Activated T-cell treated with anti-CD3 and anti-CD28 coated beads, Interleukin-2, amount 50 U/mL, for 24 hours (primary cell): Measurements from ENCODE around the gene RFX3.

ENCODE experiments used
- DNase-seq: peaks from one replicate; pipeline ENCODE4 v3.0.0-alpha.2; 2020
- H3K27ac Mint-ChIP-seq: 2 replicates; pipeline ENCODE4 v1.8.0; 2020; ENCODE audit warnings: mild to moderate bottlenecking, mixed read lengths
- H3K27me3 Mint-ChIP-seq: 2 replicates; pipeline ENCODE4 v1.8.0; 2020; ENCODE audit warnings: mixed read lengths
- H3K36me3 Mint-ChIP-seq: 2 replicates; pipeline ENCODE4 v1.8.0; 2020; ENCODE audit warnings: low read depth, mixed read lengths
- H3K4me1 Mint-ChIP-seq: 2 replicates; pipeline ENCODE4 v1.8.0; 2020; ENCODE audit warnings: low read depth, mixed read lengths
- H3K4me3 Mint-ChIP-seq: 2 replicates; pipeline ENCODE4 v1.8.0; 2020; ENCODE audit warnings: mild to moderate bottlenecking, moderate library complexity, mixed read lengths
- H3K9me3 Mint-ChIP-seq: 2 replicates; pipeline ENCODE4 v1.8.0; 2020; ENCODE audit warnings: mixed read lengths

The RFX3 gene

GRCh38 chr9:3446313-3446712 is 79.5 kb downstream of the RFX3 start:
- no peaks in the 10 kb centered on the region for H3K27me3 Mint-ChIP-seq
- DNase-seq = no peak

GRCh38 chr9:3444016-3444415 is 81.8 kb downstream of the RFX3 start:
- Mint-ChIP-seq H3K4me1 (peaks cover 16% of the 10 kb centered on the region), H3K36me3 (peaks cover 8% of the 10 kb centered on the region), H3K27ac (no peak overlapping the region), H3K4me3 (no peak overlapping the region), H3K9me3 (no peaks in the 10 kb centered on the region), H3K27me3 (no peaks in the 10 kb centered on the region)
- DNase-seq = no peak

More at GRCh38 chr9:3446313-3446712, 79.5 kb downstream of the RFX3 start:
- Mint-ChIP-seq H3K36me3 (peaks cover 8% of the 10 kb centered on the region), H3K9me3 (no peaks in the 10 kb centered on the region), H3K4me1 (peaks cover 7% of the 10 kb centered on the region), H3K4me3 (no peak overlapping the region), H3K27ac (no peak overlapping the region)

DNA sequence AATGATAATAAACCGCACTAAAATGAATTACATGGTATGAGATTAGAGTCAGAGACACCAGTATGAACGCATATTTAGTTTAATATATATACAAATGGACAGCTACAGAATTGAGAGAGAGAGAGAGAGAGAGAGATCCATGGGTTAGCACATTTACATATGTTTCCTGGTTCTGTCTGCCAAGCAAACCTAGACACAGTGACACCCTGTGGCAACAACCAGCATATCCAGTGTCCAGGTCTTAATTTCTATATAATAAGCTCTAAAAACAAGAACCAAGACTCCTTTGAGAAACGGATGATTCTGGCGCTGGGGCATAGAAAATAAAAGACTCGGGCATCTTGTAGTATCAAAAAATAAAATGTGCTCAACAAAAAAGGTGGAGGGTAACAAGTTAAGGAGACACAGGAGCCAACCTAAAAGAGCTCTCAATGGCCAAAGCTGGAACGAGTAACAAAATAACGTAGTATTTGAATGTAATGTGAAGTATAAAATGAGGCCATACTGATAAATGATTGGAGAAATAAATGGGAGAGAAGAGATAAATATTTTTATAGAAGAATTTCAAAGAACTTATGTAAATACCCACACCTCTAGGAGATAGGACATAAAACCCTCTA is 84.5 kb downstream of the RFX3 start:
- H3K4me1 Mint-ChIP-seq = peaks cover 14% of the 10 kb centered on the region
- no peak overlapping the region for H3K27ac Mint-ChIP-seq

DNA sequence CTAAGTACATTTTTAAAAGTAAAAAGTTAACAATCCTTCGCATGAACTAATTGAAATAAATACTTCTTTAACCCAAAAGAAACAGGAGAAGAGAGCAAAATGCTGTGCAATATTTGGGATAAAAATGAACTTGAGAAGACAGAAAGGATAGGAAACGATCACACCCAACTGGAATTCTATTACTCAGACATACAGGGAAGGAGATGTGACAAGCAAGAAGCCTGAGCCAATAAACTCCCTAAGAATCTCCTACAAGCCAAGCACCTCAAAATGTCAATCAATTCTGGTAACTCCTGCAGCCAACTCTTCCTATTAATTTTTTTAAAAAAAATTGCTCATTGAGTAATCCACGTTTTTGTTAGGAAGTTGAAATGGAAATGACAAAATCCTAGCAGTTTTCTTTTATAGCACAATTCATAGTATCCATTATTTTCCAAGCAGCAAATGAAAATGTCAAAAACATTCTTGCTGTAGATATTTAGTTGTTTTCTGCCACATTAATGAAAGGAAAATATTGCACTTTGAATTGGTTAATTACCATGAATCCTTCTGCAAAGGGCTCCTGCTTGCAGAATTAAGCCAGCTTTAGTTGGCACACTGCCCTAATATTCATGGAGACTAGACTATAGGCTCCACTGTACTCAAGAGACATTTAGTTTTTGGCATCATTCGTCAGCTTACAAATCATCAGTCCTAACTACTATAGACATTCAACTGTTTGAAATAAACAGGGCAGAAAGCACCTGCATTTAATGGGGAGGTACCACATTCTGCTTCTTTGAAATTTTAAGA is 89.0 kb downstream of the RFX3 start:
- no peak overlapping the region for H3K27ac Mint-ChIP-seq
- peaks cover 38% of the 10 kb centered on the region for H3K36me3 Mint-ChIP-seq
- no peak for DNase-seq
- no peaks in the 10 kb centered on the region for H3K27me3 Mint-ChIP-seq
- H3K9me3 Mint-ChIP-seq = no peaks in the 10 kb centered on the region
- no peak overlapping the region for H3K4me3 Mint-ChIP-seq
- peaks cover 18% of the 10 kb centered on the region for H3K4me1 Mint-ChIP-seq

More for the DNA sequence above, 84.5 kb downstream of the RFX3 start:
- no peaks in the 10 kb centered on the region for H3K27me3 Mint-ChIP-seq
- H3K9me3 Mint-ChIP-seq = no peaks in the 10 kb centered on the region
- H3K36me3 Mint-ChIP-seq = peaks cover 19% of the 10 kb centered on the region
- no peak overlapping the region for H3K4me3 Mint-ChIP-seq
- peak; percentile 50 for DNase-seq

- Mint-ChIP-seq H3K4me3 (no peak overlapping the region), H3K4me1 (peaks cover 10% of the 10 kb centered on the region), H3K36me3 (peaks cover 43% of the 10 kb centered on the region), H3K9me3 (no peaks in the 10 kb centered on the region), H3K27me3 (no peaks in the 10 kb centered on the region), H3K27ac (no peak overlapping the region)
- no peak for DNase-seq
Observed at GRCh38 chr9:3435732-3436131, 90.1 kb downstream of the RFX3 start.

DNA sequence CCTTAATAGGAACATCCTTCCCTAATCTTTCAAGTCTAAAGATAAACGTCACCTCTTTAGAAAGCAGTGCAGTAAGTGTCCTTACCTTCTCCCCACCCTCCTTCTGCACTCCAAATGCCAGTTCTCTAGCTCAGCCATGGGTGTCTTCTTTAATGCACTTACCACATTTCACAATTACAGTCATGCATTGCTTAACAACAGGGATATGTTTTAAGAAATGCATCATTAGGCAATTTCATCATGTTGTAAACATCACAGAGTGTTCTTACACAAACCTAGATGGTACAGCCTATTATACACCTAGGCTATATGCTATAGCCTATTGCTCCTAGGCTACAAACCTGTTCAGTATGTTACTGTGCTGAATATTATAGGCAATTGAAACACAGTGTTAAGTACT is 91.2 kb downstream of the RFX3 start:
- H3K27me3 Mint-ChIP-seq = no peaks in the 10 kb centered on the region
- H3K36me3 Mint-ChIP-seq = peaks cover 43% of the 10 kb centered on the region
- no peaks in the 10 kb centered on the region for H3K9me3 Mint-ChIP-seq
- H3K27ac Mint-ChIP-seq = no peak overlapping the region
- peaks cover 7% of the 10 kb centered on the region for H3K4me1 Mint-ChIP-seq
- H3K4me3 Mint-ChIP-seq = no peak overlapping the region
- DNase-seq = no peak

- Mint-ChIP-seq H3K27me3 (no peaks in the 10 kb centered on the region), H3K4me1 (peaks cover 7% of the 10 kb centered on the region), H3K9me3 (no peaks in the 10 kb centered on the region), H3K27ac (no peak overlapping the region), H3K4me3 (no peak overlapping the region), H3K36me3 (peaks cover 43% of the 10 kb centered on the region)
- DNase-seq = no peak
Observed at GRCh38 chr9:3433754-3434153, 92.0 kb downstream of the RFX3 start.

- Mint-ChIP-seq H3K4me1 (peaks cover 7% of the 10 kb centered on the region), H3K27ac (no peak overlapping the region)
Observed at GRCh38 chr9:3433066-3433465, 92.7 kb downstream of the RFX3 start.

GRCh38 chr9:3431890-3432289 is 93.9 kb downstream of the RFX3 start:
- peaks cover 39% of the 10 kb centered on the region for H3K36me3 Mint-ChIP-seq
- no peak overlapping the region for H3K4me3 Mint-ChIP-seq
- no peak overlapping the region for H3K27ac Mint-ChIP-seq
- no peaks in the 10 kb centered on the region for H3K27me3 Mint-ChIP-seq
- no peak for DNase-seq
- H3K4me1 Mint-ChIP-seq = peaks cover 7% of the 10 kb centered on the region
- peaks cover under 1% of the 10 kb centered on the region for H3K9me3 Mint-ChIP-seq

More at GRCh38 chr9:3433066-3433465, 92.7 kb downstream of the RFX3 start:
- peaks cover 41% of the 10 kb centered on the region for H3K36me3 Mint-ChIP-seq
- H3K4me3 Mint-ChIP-seq = no peak overlapping the region
- no peak for DNase-seq
- H3K9me3 Mint-ChIP-seq = no peaks in the 10 kb centered on the region
- no peaks in the 10 kb centered on the region for H3K27me3 Mint-ChIP-seq

- Mint-ChIP-seq H3K27me3 (no peaks in the 10 kb centered on the region), H3K4me3 (no peak overlapping the region), H3K9me3 (no peaks in the 10 kb centered on the region)
Observed at GRCh38 chr9:3419893-3420292, 105.9 kb downstream of the RFX3 start.

GRCh38 chr9:3415906-3416305 is 109.9 kb downstream of the RFX3 start:
- no peaks in the 10 kb centered on the region for H3K27me3 Mint-ChIP-seq
- H3K9me3 Mint-ChIP-seq = no peaks in the 10 kb centered on the region
- H3K4me3 Mint-ChIP-seq = no peak overlapping the region
- H3K4me1 Mint-ChIP-seq = no peaks in the 10 kb centered on the region
- peaks cover 6% of the 10 kb centered on the region for H3K36me3 Mint-ChIP-seq
- H3K27ac Mint-ChIP-seq = no peak overlapping the region
- no peak for DNase-seq

More at GRCh38 chr9:3419893-3420292, 105.9 kb downstream of the RFX3 start:
- Mint-ChIP-seq H3K27ac (no peak overlapping the region), H3K36me3 (peaks cover 11% of the 10 kb centered on the region), H3K4me1 (peaks cover 3% of the 10 kb centered on the region)
- DNase-seq = no peak

DNA sequence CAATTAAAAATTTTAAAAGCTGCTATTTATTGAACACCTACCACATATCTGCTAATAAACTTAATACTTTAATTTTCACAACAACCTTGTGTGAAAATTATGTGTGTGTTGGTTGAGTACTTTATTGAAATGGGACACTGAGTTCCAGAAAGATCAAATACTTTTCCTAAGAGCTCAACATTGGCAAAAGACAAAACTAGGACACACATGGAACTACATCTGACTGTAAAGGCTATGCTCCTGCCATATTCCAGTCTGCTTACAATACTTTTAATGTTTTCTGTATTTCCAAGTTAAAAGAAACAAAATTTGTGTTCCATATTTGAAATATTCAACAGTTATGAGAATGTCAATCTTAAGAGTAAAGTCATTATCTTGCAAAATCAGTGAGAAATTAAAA is 111.8 kb downstream of the RFX3 start:
- H3K4me1 Mint-ChIP-seq = no peaks in the 10 kb centered on the region
- H3K27me3 Mint-ChIP-seq = no peaks in the 10 kb centered on the region
- H3K27ac Mint-ChIP-seq = no peak overlapping the region
- H3K36me3 Mint-ChIP-seq = peaks cover 5% of the 10 kb centered on the region
- no peaks in the 10 kb centered on the region for H3K9me3 Mint-ChIP-seq
- H3K4me3 Mint-ChIP-seq = no peak overlapping the region
- no peak for DNase-seq

DNA sequence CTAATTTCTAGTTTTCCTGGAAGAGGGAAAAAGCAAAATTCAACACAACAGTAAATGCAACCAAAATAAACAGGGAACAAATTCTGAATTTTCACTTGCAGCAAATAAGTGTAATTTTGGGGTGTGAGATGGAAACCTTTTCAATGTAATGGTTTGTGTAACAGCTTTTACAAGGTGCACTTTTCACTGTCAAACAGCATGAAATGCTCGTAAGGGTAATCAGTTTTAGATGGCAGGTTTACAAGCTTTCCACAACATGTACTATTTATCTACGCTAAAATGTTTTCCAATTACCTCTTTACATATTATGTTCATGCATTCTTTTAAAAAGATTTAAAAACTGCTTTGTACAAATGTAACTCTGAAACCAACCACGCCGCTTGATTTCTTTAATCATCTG is 115.3 kb downstream of the RFX3 start:
- Mint-ChIP-seq H3K27me3 (no peaks in the 10 kb centered on the region), H3K36me3 (peaks cover 2% of the 10 kb centered on the region), H3K4me1 (peaks cover 4% of the 10 kb centered on the region), H3K9me3 (peaks cover 3% of the 10 kb centered on the region), H3K27ac (no peak overlapping the region), H3K4me3 (no peak overlapping the region)
- no peak for DNase-seq

- peaks cover 13% of the 10 kb centered on the region for H3K4me1 Mint-ChIP-seq
- H3K27me3 Mint-ChIP-seq = no peaks in the 10 kb centered on the region
- no peak overlapping the region for H3K27ac Mint-ChIP-seq
- H3K36me3 Mint-ChIP-seq = peaks cover 2% of the 10 kb centered on the region
- H3K9me3 Mint-ChIP-seq = peaks cover 3% of the 10 kb centered on the region
- no peak for DNase-seq
- no peak overlapping the region for H3K4me3 Mint-ChIP-seq
Observed at GRCh38 chr9:3409453-3409852, 116.3 kb downstream of the RFX3 start.

GRCh38 chr9:3403315-3403714 is 122.5 kb downstream of the RFX3 start:
- H3K36me3 Mint-ChIP-seq = peaks cover 13% of the 10 kb centered on the region
- peaks cover 3% of the 10 kb centered on the region for H3K9me3 Mint-ChIP-seq
- H3K4me1 Mint-ChIP-seq = peaks cover 52% of the 10 kb centered on the region
- H3K4me3 Mint-ChIP-seq = peak overlapping the region; percentile 28
- H3K27ac Mint-ChIP-seq = peak overlapping the region; percentile 87
- H3K27me3 Mint-ChIP-seq = no peaks in the 10 kb centered on the region
- no peak for DNase-seq
